ENCODE measurements around the gene PDGFD.

PDGFD gene

DNA sequence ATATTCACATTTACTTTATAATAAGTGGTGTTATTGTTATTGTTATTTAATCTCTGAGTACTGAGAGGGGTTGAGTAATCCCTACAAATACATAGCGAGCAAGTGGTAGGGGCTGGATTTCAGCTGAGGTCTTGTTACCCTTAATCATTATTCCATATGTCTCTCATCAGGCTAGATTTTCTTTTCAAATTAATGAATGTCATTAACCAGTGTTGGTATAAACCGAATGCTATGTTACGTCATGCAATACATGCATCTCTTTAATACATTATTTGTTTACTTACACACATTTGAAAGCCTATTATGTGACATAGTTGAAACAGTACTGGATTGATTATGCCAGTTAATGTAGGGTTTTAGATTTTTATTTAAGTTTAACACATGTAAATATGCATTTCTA is 18.9 kb downstream of the PDGFD start:
- no peak for DNase-seq (ENCODE audit: low read depth)

DNA sequence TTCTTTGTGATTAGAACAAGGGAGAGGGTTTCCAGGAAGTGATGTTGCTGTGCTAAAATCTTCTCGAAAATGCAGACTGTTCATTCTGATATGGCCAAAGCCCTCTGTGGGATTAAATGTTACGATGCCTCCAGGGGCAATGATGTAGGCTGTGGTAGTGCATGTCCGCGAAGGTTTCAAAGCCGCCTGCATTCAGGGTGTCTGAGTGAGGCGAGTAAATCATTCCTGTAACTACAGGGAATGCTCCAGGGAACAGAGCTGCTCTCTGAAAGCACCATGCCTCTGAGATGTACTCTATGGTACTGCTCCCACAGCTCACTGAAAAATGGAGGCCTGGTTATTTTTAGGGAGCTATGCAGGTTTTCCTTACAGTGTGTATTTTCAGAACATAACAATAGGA is 21.2 kb downstream of the PDGFD start:
- no peak for DNase-seq (ENCODE audit: low read depth)

DNA sequence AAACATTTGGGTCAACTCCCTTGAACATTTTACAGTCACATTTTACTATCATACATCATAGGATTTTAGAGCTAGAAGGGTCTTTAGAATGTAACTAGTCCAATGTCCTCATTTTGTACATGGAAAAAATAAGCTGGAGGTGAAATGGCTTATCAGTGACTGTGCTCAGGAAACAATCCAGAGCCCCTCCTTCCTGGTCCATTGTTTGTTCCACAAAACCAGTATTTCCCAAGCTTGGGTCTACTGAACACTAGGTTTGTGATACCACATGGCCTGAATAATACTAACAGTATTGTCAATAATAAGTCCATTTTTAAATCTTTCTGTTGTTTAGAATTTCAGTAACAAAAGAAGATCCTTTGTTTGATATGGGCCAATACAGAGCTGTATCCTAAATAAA is 27.1 kb downstream of the PDGFD start:
- DNase-seq (ENCODE audit: low read depth) = no peak

DNA sequence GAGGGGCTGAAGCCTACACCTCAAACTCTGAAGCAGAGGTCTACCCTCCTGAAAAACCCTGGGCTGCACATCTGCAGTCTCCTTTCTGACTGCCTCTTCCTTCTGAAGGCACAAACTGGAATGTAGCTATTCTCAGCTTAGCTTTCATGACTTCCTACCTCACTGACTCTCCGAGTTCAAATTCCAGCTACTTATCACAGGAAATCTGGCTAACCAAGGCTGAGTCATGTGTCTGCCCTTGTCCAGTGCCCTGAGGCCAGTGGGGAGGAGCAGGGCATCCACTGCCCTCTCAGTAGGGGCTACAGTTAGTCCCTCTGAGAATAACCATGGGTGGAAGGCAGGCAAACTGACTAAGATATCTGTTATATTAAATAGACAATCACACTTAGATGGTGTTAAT is 29.2 kb downstream of the PDGFD start:
- no peak for DNase-seq (ENCODE audit: low read depth)

DNA sequence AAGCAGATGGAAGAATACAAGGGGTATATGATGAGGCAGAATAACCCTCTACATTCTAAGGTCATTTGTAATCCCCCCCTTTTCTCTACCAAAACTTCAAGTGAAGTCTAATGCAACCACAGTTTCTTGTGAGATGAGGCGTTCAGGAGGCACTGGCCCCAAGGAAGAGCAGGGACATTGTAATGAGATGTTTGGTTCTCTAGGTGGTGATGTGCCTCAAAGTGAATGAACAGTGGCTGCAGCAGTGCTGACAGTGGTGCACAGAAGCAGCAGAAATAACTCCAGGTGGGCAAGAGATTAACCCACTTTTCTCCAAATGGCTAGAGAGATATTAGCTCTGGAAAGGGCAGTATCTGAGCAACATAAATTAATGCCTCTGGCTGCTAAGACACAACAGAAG is 33.8 kb downstream of the PDGFD start:
- no peak for DNase-seq (ENCODE audit: low read depth)

DNA sequence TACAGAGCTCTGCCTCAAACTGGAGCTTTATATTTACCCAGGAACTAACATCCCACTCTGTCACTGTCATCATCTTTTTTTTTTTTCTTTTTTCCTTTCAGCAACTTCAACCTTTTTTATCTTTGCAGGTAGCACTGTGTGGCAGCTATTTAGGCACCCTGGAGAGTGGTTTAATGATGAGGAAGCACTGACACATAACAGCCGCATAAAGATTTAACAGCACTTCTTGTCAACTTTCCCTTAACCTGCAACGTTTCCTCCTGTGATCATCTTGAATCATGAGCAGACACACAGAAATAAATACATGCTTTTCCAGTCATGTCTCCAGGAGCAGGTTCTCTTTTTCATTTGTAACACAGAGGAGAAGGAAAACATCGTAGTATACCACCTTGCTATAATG is 34.8 kb downstream of the PDGFD start:
- DNase-seq (ENCODE audit: low read depth) = no peak

DNA sequence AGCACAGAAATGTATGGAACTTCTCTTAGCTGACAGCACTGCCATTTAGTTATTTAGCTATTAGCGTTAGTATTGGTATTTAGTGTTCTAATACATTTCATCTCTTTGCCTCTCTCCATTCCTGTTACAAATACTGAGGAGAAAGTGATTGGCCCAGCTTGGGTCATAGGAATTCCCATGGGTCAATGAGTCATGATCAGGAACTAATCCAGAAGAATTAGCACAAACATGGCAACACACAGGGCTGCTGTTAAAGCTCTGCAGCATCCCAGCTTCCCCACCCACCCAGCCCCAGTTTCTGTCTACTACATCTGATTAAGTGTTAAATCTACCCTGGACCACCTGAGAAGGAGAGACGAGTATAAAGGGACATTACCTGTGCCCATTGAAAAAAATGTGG is 36.1 kb downstream of the PDGFD start:
- no peak for DNase-seq (ENCODE audit: low read depth)

DNA sequence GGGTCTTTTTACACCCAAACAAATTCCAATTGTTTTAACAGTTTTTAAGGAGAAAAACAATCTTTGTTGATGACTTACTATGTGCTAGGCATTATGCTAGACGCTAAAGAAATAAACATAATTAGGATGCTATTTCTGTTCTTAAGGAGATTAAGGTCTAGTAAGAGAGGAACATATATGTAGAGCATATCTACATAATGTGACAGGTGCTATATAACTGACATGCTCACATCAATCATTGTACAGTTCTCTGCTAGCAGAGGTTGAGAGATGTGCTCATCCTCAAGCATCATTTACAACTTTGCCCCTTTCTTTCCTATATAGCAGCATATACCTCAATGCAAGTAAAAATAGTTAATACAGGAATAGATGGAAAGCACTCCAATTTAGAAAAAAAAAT is 37.5 kb downstream of the PDGFD start:
- DNase-seq (ENCODE audit: low read depth) = no peak

DNA sequence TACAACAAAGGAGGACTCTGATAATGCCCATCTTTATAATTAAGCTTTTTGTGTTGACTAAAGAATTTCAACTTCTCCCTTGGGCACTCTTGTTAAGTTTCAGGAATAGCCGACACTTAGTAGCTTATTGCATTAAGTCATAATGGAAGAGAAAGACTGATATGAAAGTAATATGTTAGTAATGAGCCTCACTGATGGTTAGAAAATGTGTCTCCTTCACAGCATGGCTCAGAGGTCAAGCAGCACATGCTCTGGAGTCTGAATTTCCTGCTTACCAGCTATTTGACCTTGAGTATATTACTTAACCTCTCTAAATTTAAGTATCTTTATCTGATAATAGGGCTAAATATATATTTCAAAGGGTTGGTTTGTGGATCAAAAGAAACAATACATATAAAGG is 39.0 kb downstream of the PDGFD start:
- no peak for DNase-seq (ENCODE audit: low read depth)

DNA sequence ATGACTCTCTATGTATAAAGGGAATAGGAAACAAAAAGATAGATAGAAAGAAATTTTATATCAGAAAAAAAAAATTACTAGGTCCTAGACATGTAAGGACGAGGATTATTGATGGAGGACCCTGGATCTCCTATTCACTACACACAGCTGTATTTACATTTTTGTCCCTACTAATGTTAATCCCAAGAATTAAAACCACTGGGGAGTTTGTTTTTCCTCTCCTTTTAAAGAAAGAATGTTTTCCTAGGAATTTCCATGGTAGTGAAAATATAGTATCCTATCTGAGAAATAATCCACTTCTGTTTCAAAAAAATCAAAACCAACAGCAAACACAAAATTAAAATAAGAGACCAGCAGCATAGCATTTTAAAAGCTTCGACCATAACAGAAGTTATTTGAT is 41.1 kb downstream of the PDGFD start:
- no peak for DNase-seq (ENCODE audit: low read depth)

DNA sequence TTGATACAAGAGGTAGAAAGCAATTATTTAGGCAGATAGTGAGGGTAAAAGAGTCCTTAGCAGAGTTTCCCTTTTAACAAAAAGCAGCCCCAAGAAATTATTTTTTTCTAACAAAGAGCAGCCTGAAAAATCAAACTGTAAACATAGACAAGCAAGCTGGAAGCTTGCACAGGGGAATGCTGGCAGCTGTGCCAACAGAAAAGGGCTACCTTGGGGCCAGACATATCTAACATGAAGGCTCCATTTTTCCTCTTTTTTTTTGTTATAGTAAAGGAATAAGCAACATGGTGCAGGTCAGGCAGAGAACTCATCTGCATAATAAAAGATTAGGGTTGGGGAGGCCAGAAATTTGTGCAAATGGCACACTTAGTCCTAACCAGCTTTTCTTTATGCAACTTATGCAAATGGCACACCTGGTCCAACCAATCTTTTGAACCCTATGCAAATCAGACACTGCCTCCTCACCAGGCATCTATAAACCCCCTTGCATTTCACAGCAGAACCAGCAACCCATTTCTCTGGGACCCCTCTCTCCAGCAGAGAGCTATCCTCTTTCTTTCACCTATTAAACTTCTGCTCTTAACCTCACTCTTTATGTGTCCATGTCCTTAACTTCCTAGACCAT is 41.8 kb downstream of the PDGFD start:
- no peak for DNase-seq (ENCODE audit: low read depth)

DNA sequence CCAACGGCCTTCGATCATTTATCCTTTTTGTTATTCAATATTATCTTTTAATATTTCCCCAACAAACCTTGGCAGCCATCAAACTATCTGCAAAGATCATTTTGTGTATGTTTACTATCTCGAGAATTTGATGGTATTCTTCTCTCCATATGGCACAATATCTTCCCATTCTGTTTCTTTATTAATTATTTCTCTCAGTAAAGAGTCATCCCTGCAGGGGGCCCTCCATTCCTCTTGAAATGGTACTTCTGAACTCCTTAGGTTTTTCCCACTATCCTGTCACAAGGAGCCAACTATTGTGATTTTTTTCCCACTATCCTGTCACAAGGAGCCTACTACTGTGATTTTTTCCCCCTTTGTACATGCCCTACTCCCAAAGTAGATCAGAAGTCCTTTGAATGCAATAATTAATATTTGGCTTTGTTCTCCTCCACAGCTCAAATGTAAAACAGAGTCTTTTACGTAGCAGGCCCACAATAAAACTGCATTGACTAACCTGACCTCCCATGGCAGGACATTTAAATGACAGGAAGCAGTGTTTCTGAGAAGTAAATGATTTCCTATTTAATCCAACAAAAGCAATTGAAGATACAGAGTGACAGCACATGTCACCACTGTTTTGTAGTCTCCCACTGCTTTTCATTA is 43.3 kb downstream of the PDGFD start:
- DNase-seq (ENCODE audit: low read depth) = no peak

DNA sequence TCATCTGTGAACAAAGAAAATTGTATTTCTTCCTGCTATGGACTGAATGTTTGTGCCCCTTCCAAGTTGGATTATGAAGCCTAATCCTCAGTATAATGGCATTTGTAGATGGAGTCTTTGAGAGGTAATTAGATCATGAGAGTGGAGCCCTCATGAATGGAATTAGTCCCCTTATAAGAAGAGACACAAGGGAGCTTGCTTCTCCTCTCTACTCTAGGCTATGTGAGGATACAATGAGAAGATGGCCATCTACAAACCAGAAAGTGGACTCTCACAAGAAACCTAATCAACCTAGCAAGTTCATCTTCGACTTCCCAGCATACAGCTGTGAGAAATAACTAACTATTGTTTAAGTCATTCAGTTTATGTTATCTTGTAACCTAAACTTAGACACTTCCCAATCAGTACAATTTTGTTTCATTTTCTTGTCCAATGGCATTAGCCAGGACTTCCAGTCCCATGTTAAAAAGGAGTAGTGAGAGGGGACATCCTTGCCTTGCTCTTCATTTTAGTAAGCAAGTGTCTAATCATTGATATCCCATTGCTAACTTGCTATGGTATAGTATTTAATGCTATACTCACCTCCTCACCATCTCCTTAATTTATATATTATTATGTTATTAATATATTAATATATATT is 45.7 kb downstream of the PDGFD start:
- no peak for DNase-seq (ENCODE audit: low read depth)

DNA sequence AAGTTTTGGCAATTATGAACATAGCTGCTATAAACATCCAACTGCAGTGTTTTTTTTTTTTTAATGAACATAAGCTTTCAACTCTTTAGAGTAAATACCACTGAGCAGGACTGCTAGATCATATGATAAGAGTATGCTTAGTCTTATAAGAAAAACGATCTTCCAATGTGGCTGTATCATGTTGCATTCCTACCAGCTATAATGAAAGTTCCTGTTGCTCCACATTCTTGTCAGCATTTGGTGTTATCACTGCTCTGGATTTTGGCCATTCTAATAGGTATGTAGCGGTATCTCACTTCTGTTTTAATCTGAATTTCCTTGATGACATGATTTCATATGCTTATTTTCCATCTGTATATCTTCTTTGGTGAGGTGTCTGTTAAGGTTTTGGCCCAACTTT is 50.4 kb downstream of the PDGFD start:
- no peak for DNase-seq (ENCODE audit: low read depth)

DNA sequence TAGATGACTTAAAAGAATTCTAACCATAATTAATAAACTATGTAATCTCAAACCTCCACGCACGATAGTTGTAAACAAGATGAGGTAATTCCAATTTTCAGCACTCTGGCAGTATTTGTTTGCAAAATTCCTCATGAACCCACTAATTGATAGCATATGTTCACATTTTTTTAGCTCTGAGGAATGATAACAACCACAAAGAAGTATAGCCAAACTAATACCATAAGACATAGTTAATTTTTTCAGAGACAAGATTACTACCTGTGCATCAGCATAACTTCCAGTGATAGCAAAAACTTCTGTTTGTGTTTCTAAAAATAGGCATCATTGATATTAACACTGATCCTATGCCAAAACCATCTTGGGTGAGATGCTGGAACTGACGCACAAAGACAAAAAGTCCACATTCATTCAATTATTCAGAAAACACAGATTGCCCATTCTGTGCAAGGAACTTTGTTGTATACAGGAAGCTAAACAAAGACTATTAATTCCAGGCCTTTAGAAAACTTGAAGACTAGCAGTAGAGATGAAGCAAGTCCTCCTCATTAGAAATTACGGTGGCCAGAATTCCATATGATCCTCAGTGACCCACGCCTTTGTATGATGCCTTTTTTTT is 57.7 kb downstream of the PDGFD start:
- peak; percentile 68 for DNase-seq (ENCODE audit: low read depth)

DNA sequence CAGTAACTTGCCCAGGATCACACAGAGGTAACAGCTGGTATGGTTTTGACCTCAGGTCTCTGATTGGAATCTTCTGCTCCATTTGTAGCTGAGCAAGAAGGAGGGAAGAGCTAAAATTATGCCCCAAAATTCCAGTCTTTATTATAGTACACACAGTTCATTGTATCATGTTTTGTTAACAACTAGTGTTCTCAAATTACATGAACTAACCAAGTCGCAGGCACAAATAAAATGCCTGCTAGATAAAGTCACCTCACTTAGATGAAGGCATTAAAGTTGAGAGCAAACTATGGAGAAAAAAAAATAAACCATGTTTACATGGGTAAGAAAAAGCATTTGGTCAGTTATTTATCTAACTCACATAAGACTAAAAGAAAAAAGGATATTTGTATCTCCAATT is 58.8 kb downstream of the PDGFD start:
- no peak for DNase-seq (ENCODE audit: low read depth)

DNA sequence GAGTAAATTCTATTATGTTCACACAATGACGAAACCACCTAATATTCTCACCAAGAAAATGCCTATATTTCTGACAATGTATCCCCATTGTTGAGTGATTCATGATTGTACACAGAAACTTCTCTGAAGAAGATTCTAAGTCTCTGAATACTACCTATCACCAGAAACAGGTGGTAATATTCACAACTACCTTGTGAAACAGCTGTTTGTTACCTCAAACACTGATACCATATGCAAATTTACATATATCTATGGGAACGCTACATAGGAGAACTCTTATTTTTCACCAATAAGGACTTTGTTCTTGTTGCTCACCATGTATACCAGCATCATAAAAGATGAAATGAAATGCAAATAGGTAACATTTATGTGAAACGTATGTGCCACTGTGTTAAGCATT is 59.3 kb downstream of the PDGFD start:
- DNase-seq (ENCODE audit: low read depth) = no peak

DNA sequence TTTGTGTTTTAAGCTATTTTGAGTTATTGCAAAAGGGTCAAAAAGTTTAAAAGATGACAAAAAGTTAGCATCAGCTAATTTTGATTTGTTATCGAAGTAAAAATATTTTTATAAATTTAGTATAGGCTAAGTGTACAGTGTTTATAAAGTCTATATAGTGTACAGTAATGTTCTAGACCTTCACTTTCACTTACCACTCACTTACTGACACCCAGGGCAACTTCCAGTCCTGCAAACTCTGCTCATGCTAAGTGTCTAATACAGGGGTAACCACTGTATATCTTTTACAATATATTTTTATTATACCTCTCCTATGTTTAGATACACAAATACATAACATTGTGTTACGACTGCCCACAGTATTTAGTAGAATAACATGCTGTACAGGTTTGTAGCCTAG is 59.7 kb downstream of the PDGFD start:
- DNase-seq (ENCODE audit: low read depth) = no peak

DNA sequence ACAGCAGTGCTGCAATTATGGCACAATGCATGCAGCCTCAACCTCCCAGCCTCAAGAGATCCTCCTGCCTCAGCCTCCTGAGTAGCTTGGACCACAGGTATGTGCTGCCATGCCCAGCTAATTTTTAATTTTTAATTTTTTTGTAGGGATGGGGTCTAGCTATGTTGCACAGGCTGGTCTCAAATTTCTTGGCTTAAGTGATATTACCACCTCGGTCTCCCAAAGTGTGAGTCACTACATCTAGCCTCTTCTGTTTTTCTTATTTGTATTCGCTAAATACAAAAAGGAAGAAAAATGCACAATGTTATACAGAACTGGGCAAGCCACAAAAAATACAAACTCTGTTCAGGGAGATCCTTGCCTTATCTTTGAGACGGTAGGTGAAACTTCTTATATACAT is 65.4 kb downstream of the PDGFD start:
- DNase-seq (ENCODE audit: low read depth) = no peak

DNA sequence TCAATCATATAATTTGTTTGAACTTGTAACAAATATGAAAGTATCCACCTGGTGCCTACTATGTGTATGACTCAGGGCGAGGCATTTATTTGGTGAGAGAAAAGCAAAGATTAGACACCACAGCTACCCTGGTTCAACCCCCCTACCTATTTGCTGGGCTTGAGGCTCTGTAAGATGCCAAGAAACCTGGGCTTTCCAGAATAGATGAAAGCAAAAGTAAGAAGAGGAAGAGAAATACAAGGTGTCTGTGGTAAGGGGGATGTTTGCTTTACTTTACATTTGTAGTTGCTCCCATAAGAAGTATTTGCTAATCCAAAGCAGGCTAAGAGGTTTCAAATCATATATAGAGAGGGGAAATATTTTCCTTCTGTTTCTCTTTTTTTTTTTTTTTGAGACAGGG is 65.8 kb downstream of the PDGFD start:
- DNase-seq (ENCODE audit: low read depth) = no peak

DNA sequence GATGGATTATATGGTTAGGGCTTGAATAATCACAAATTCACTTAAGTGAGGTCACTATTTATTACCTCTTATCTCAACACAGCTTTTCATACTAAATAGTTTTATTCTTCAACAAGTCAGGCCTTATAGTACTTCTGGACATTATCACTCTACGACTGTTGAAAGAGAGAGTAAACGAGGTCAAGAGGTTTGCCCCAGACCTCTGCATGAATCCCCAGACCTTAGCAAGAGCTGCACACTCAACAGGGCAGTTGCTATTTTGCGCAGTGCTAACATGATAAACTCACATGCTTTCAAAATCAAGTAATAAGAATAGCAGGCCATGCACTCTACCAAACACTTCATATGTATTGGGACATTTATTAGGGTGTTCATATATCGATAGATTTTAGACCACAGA is 67.0 kb downstream of the PDGFD start:
- no peak for DNase-seq (ENCODE audit: low read depth)

DNA sequence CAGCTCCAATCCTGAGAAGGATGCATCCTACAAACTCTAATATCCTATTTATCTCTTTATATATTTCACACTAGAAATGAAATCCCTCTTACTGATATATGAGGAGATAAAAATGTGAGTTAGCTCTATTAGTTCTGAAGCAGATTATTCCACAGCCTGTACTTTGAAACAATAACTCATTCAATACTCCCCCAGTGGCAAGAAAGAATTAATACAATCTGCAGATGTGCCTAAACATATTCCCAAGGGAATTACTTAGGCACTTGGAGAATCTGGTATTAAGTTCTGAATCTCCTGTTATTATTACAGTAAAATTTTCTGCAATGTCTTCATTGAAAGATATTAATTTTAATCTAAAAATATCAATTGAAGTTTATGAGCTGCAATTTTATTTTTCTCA is 68.2 kb downstream of the PDGFD start:
- no peak for DNase-seq (ENCODE audit: low read depth)

DNA sequence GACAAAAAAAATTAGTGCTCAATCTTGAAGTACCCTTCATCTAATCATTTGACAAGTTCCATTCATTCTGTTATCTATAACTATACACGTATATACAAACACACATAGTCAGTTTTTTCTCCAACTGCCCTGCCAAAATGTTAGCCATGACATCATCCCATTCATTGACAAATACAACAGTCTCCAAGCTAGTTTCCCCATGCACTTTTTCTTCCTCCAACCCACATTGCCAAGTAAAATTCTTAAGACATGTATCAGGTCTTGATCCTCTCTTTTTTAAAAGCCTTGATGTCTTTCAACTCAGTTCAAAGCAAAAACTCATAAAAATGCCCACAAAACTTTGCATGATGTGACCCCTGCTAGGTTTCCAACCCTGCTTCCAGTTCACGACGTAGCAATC is 69.4 kb downstream of the PDGFD start:
- DNase-seq (ENCODE audit: low read depth) = peak; percentile 38

Data from GM04504 (cell line).